ENCODE data around the gene IGF2BP2. TPM values are rescaled to one million over a fixed set of nuclear protein-coding genes. Genes with fewer than 3 reads are reported as not detected.
A peak's percentile ranks its signal among the peaks of the same experiment; 100 is the strongest.

IGF2BP2 gene
- total and polyA plus RNA-seq, 9 of the 15 experiments (the other 6 are each of a cell fraction or from before 2014, with no cell fraction given) = 3.2 to 59.6 (median 30.5) TPM

DNA sequence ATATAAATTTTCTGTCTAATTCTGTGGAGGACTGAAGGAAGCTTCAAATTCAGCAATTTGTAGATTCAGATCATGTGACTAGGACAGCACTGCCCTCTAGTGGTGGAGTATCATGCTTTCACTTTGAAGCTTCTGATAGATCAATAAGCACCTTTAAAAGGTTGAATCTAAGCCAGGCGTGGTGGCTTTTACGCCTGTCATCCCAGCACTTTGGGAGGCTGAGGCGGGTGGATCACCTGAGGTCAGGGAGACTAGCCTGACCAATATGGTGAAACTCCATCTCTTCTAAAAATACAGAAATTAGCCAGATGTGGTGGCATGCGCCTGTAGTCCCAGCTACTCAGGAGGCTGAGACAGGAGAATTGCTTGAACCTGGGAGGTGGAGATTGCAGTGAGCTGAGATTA is 56.3 kb downstream of the IGF2BP2 start (continued):
- TF ChIP-seq, protein P1, sequence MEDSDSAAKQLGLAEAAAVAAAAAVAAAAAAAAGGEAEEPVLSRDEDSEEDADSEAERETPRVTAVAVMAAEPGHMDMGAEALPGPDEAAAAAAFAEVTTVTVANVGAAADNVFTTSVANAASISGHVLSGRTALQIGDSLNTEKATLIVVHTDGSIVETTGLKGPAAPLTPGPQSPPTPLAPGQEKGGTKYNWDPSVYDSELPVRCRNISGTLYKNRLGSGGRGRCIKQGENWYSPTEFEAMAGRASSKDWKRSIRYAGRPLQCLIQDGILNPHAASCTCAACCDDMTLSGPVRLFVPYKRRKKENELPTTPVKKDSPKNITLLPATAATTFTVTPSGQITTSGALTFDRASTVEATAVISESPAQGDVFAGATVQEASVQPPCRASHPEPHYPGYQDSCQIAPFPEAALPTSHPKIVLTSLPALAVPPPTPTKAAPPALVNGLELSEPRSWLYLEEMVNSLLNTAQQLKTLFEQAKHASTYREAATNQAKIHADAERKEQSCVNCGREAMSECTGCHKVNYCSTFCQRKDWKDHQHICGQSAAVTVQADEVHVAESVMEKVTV (CRISPR knock-in tag; IDR thresholded peaks at IDR 0.05) = peak; percentile 40; the same call in 1 of the 2 replicates
- TF ChIP-seq CBFA2T2 (conservative IDR thresholded peaks at IDR 0.05) (peak; percentile 28), ETV5 (CRISPR knock-in tag; IDR thresholded peaks at IDR 0.05; ENCODE audit: low read depth) (0 out of 2 replicates have a peak, but pooled peaks have one; percentile 24), RAD21 (CRISPR knock-in tag; conservative IDR thresholded peaks at IDR 0.05 in 1 of 2, IDR thresholded peaks at IDR 0.05 in 1 of 2) (peak; percentile 59 to 63), L3MBTL2 (IDR thresholded peaks at IDR 0.05) (0 out of 2 replicates have a peak, but pooled peaks have one; percentile 24)
- TF ChIP-seq, protein P2, sequence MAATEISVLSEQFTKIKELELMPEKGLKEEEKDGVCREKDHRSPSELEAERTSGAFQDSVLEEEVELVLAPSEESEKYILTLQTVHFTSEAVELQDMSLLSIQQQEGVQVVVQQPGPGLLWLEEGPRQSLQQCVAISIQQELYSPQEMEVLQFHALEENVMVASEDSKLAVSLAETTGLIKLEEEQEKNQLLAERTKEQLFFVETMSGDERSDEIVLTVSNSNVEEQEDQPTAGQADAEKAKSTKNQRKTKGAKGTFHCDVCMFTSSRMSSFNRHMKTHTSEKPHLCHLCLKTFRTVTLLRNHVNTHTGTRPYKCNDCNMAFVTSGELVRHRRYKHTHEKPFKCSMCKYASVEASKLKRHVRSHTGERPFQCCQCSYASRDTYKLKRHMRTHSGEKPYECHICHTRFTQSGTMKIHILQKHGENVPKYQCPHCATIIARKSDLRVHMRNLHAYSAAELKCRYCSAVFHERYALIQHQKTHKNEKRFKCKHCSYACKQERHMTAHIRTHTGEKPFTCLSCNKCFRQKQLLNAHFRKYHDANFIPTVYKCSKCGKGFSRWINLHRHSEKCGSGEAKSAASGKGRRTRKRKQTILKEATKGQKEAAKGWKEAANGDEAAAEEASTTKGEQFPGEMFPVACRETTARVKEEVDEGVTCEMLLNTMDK (IDR thresholded peaks at IDR 0.05; ENCODE audit: borderline replicate concordance, insufficient read depth, low read depth, low read length, poor library complexity, severe bottlenecking) = peak; percentile 61
- TF ChIP-seq, protein P3, sequence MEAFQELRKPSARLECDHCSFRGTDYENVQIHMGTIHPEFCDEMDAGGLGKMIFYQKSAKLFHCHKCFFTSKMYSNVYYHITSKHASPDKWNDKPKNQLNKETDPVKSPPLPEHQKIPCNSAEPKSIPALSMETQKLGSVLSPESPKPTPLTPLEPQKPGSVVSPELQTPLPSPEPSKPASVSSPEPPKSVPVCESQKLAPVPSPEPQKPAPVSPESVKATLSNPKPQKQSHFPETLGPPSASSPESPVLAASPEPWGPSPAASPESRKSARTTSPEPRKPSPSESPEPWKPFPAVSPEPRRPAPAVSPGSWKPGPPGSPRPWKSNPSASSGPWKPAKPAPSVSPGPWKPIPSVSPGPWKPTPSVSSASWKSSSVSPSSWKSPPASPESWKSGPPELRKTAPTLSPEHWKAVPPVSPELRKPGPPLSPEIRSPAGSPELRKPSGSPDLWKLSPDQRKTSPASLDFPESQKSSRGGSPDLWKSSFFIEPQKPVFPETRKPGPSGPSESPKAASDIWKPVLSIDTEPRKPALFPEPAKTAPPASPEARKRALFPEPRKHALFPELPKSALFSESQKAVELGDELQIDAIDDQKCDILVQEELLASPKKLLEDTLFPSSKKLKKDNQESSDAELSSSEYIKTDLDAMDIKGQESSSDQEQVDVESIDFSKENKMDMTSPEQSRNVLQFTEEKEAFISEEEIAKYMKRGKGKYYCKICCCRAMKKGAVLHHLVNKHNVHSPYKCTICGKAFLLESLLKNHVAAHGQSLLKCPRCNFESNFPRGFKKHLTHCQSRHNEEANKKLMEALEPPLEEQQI (IDR thresholded peaks at IDR 0.05) = peak; percentile 68; the same call in 1 of the 2 replicates
- TF ChIP-seq, protein P4, sequence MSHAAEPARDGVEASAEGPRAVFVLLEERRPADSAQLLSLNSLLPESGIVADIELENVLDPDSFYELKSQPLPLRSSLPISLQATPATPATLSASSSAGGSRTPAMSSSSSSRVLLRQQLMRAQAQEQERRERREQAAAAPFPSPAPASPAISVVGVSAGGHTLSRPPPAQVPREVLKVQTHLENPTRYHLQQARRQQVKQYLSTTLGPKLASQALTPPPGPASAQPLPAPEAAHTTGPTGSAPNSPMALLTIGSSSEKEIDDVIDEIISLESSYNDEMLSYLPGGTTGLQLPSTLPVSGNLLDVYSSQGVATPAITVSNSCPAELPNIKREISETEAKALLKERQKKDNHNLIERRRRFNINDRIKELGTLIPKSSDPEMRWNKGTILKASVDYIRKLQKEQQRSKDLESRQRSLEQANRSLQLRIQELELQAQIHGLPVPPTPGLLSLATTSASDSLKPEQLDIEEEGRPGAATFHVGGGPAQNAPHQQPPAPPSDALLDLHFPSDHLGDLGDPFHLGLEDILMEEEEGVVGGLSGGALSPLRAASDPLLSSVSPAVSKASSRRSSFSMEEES (CRISPR knock-in tag; IDR thresholded peaks at IDR 0.05) = peak; percentile 96
- TF ChIP-seq, protein P5, sequence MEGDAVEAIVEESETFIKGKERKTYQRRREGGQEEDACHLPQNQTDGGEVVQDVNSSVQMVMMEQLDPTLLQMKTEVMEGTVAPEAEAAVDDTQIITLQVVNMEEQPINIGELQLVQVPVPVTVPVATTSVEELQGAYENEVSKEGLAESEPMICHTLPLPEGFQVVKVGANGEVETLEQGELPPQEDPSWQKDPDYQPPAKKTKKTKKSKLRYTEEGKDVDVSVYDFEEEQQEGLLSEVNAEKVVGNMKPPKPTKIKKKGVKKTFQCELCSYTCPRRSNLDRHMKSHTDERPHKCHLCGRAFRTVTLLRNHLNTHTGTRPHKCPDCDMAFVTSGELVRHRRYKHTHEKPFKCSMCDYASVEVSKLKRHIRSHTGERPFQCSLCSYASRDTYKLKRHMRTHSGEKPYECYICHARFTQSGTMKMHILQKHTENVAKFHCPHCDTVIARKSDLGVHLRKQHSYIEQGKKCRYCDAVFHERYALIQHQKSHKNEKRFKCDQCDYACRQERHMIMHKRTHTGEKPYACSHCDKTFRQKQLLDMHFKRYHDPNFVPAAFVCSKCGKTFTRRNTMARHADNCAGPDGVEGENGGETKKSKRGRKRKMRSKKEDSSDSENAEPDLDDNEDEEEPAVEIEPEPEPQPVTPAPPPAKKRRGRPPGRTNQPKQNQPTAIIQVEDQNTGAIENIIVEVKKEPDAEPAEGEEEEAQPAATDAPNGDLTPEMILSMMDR (IDR thresholded peaks at IDR 0.05 in 2 of 3, conservative IDR thresholded peaks at IDR 0.05 in 1 of 3; ENCODE audit: insufficient read depth in 2 of 3, low read depth in 1 of 3, low read length in 3 of 3) = peak; percentile 42 to 79 (median 74); a peak in 5 of 6 replicates
